Measurements from ENCODE around the gene CLEC1A. TPM values are rescaled to one million over a fixed set of nuclear protein-coding genes. Genes with fewer than 3 reads are reported as not detected.

The CLEC1A gene
- total RNA-seq, 1 donor from 2014 or later: not detected

GRCh38 chr12:10033783-10034545 is 64.8 kb downstream of the CLEC1A start:
- no peak overlapping the region for H3K27ac Mint-ChIP-seq
- H3K27me3 Mint-ChIP-seq: no peaks in the 10 kb centered on the region
- no peak overlapping the region for H3K4me3 Mint-ChIP-seq (ENCODE audit: low read depth)
- no peaks in the 10 kb centered on the region for H3K9me3 Mint-ChIP-seq (ENCODE audit: low read depth)
- H3K4me1 Mint-ChIP-seq (ENCODE audit: low read depth): no peaks in the 10 kb centered on the region
- TF ChIP-seq CTCF (IDR thresholded peaks at IDR 0.05; ENCODE audit: unreplicated experiment): peak; percentile 65
- no peaks in the 10 kb centered on the region for H3K36me3 Mint-ChIP-seq (ENCODE audit: insufficient read depth)
- no peak for DNase-seq (ENCODE audit: low spot score, unreplicated experiment)

GRCh38 chr12:10031771-10032175 is 67.0 kb downstream of the CLEC1A start:
- Mint-ChIP-seq H3K27me3 (no peaks in the 10 kb centered on the region), H3K4me1 (ENCODE audit: low read depth) (no peaks in the 10 kb centered on the region), H3K4me3 (ENCODE audit: low read depth) (no peak overlapping the region), H3K9me3 (ENCODE audit: low read depth) (no peaks in the 10 kb centered on the region), H3K27ac (peak overlapping the region; percentile 22), H3K36me3 (ENCODE audit: insufficient read depth) (no peaks in the 10 kb centered on the region)
- TF ChIP-seq CTCF (IDR thresholded peaks at IDR 0.05; ENCODE audit: unreplicated experiment): no peak
- DNase-seq (ENCODE audit: low spot score, unreplicated experiment): no peak

GRCh38 chr12:10031321-10031720 is 67.5 kb downstream of the CLEC1A start:
- Mint-ChIP-seq H3K9me3 (ENCODE audit: low read depth) (no peaks in the 10 kb centered on the region), H3K27ac (no peak overlapping the region), H3K4me3 (ENCODE audit: low read depth) (no peak overlapping the region), H3K27me3 (no peaks in the 10 kb centered on the region), H3K36me3 (ENCODE audit: insufficient read depth) (no peaks in the 10 kb centered on the region), H3K4me1 (ENCODE audit: low read depth) (no peaks in the 10 kb centered on the region)
- TF ChIP-seq CTCF (IDR thresholded peaks at IDR 0.05; ENCODE audit: unreplicated experiment): no peak
- DNase-seq (ENCODE audit: low spot score, unreplicated experiment): no peak

GRCh38 chr12:10030446-10030845 is 68.3 kb downstream of the CLEC1A start, which contains the start of gene CLEC9A:
Gene CLEC9A (plus strand): TSS chr12:10030682. CDS start chr12:10052688, 22,006 bp downstream.
- DNase-seq (ENCODE audit: low spot score, unreplicated experiment): no peak
- no peaks in the 10 kb centered on the region for H3K4me1 Mint-ChIP-seq (ENCODE audit: low read depth)
- H3K27ac Mint-ChIP-seq: no peak within 1 kb of the TSS
- no peak for TF ChIP-seq CTCF (IDR thresholded peaks at IDR 0.05; ENCODE audit: unreplicated experiment)
- no peaks in the 10 kb centered on the region for H3K27me3 Mint-ChIP-seq
- no peak within 1 kb of the TSS for H3K4me3 Mint-ChIP-seq (ENCODE audit: low read depth)
- H3K36me3 Mint-ChIP-seq (ENCODE audit: insufficient read depth): no peaks in the 10 kb centered on the region
- H3K9me3 Mint-ChIP-seq (ENCODE audit: low read depth): no peaks in the 10 kb centered on the region

GRCh38 chr12:10027721-10028120 is 71.1 kb downstream of the CLEC1A start:
- Mint-ChIP-seq H3K4me1 (ENCODE audit: low read depth) (no peaks in the 10 kb centered on the region), H3K9me3 (ENCODE audit: low read depth) (no peaks in the 10 kb centered on the region), H3K27ac (no peak overlapping the region), H3K36me3 (ENCODE audit: insufficient read depth) (no peaks in the 10 kb centered on the region), H3K4me3 (ENCODE audit: low read depth) (no peak overlapping the region), H3K27me3 (no peaks in the 10 kb centered on the region)
- TF ChIP-seq CTCF (IDR thresholded peaks at IDR 0.05; ENCODE audit: unreplicated experiment): no peak
- no peak for DNase-seq (ENCODE audit: low spot score, unreplicated experiment)
